Fibroblast of pulmonary artery (primary cell): ENCODE results near the gene NUP133.

Source experiments
- DNase-seq: peaks from one replicate; pipeline ENCODE4 v3.0.0-alpha.2; 2010; ENCODE audit warnings: low read depth
- H3K4me3 ChIP-seq: replicated peaks from 2 replicates; pipeline ENCODE4 v1.5.1; 2011; ENCODE audit warnings: low read depth, mild to moderate bottlenecking, control low read depth, low read length, moderate library complexity
- TF ChIP-seq, protein P1 (sequence below): IDR thresholded peaks from 2 replicates; pipeline ENCODE4 v1.5.1; 2011; ENCODE audit warnings: mild to moderate bottlenecking, control low read depth, low read length, inconsistent platforms; ENCODE audit errors: missing control alignments

The NUP133 gene

DNA sequence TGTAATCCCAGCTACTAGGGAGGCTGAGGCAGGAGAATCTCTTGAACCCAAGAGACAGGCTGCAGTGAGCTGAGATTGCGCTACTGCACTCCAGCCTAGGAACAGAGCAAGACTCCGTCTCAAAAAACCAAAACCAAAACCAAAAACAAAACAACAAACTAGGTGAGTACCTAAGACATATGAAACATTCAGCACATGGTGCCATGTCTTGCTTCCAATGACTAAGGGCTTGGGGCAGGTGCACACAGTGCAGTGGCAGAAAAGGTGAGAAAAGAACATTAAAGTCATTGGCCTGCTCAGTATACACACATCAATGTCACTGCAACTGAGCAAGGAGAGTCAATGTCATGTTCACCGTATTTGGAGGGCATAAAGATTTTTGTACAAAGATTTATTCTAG is 70.1 kb downstream of the NUP133 start:
- TF ChIP-seq, protein P1, sequence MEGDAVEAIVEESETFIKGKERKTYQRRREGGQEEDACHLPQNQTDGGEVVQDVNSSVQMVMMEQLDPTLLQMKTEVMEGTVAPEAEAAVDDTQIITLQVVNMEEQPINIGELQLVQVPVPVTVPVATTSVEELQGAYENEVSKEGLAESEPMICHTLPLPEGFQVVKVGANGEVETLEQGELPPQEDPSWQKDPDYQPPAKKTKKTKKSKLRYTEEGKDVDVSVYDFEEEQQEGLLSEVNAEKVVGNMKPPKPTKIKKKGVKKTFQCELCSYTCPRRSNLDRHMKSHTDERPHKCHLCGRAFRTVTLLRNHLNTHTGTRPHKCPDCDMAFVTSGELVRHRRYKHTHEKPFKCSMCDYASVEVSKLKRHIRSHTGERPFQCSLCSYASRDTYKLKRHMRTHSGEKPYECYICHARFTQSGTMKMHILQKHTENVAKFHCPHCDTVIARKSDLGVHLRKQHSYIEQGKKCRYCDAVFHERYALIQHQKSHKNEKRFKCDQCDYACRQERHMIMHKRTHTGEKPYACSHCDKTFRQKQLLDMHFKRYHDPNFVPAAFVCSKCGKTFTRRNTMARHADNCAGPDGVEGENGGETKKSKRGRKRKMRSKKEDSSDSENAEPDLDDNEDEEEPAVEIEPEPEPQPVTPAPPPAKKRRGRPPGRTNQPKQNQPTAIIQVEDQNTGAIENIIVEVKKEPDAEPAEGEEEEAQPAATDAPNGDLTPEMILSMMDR, result no peak
- no peak overlapping the region for H3K4me3 ChIP-seq
- no peak for DNase-seq

DNA sequence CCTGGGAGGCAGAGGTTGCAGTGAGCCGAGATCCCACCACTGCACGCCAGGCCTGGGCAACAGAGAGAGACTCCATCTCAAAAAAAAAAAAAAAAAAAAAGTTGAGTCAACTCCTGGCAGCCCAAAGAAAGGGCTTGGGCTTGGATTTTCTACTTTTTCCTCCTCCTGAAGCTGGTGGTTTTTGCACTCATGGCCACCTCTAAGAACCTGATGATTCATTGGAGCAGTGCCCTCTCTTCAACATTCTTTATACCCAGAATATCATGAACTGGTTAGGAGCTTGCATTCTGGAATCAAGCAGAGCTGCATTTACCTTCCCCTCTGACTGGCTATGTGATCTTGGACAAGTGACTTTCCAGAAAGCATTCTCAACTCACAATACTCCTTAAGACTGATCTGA is 70.7 kb downstream of the NUP133 start:
- H3K4me3 ChIP-seq, result no peak overlapping the region
- TF ChIP-seq, protein P1, result no peak
- no peak for DNase-seq

GRCh38 chr1:229436201-229436600 is 71.9 kb downstream of the NUP133 start:
- DNase-seq, result no peak
- no peak overlapping the region for H3K4me3 ChIP-seq
- TF ChIP-seq, protein P1, result no peak

DNA sequence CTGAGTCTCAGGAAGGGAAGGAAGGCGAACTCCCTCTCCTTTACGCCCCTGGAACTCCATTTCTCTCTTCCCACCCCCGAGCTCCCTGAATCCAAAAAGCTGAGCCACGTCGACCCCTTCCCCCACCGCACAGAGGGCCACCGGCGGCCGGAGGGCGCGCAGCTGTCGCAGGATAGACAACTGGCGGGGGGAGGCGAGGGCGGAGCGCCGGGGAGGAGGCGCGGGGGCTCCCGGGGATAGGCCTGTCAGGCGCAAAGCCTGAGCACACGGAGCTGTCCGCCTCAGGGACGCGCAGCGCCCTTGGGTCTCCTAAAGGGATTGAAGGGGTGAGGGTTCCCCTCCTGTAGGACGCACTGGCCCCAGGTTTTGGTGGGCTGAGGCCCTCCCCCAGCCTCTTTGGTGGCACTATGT is 73.5 kb downstream of the NUP133 start:
- DNase-seq, result no peak
- no peak overlapping the region for H3K4me3 ChIP-seq
- TF ChIP-seq, protein P1, result no peak

GRCh38 chr1:229434005-229434640 is 74.0 kb downstream of the NUP133 start, which contains the start of gene ACTA1:
TSS of gene ACTA1 (minus strand) at chr1:229434094. CDS start at chr1:229433115, 979 bp downstream.
- TF ChIP-seq, protein P1, result no peak
- DNase-seq, result no peak
- H3K4me3 ChIP-seq, result no peak within 1 kb of the TSS

- DNase-seq, result no peak
- TF ChIP-seq, protein P1, result no peak
- no peak overlapping the region for H3K4me3 ChIP-seq
Observed at GRCh38 chr1:229433364-229434004, 74.7 kb downstream of the NUP133 start.
